IPS DF 4.7 (cell line): ENCODE measurements around the gene XXYLT1.
"Not testable (repeated sequence)": the region's sequence is repeated elsewhere in the genome, so short reads cannot be mapped to it uniquely, and the experiment has no call there.

Experiments used
- DNase-seq: peaks from one replicate; pipeline ENCODE4 v3.0.0-alpha.2; 2013; ENCODE audit warnings: low spot score; ENCODE audit errors: extremely low read depth

The XXYLT1 gene

GRCh38 chr3:195044411-195044810, 226.5 kb downstream of the XXYLT1 start:
- DNase-seq = no peak

- DNase-seq = no peak
These were observed 227.2 kb downstream of the XXYLT1 start for GRCh38 chr3:195043607-195044339.

- DNase-seq = no peak
These were observed 228.0 kb downstream of the XXYLT1 start for GRCh38 chr3:195042743-195043606.

- DNase-seq = no peak
These were observed 228.9 kb downstream of the XXYLT1 start for GRCh38 chr3:195041871-195042742.

DNA sequence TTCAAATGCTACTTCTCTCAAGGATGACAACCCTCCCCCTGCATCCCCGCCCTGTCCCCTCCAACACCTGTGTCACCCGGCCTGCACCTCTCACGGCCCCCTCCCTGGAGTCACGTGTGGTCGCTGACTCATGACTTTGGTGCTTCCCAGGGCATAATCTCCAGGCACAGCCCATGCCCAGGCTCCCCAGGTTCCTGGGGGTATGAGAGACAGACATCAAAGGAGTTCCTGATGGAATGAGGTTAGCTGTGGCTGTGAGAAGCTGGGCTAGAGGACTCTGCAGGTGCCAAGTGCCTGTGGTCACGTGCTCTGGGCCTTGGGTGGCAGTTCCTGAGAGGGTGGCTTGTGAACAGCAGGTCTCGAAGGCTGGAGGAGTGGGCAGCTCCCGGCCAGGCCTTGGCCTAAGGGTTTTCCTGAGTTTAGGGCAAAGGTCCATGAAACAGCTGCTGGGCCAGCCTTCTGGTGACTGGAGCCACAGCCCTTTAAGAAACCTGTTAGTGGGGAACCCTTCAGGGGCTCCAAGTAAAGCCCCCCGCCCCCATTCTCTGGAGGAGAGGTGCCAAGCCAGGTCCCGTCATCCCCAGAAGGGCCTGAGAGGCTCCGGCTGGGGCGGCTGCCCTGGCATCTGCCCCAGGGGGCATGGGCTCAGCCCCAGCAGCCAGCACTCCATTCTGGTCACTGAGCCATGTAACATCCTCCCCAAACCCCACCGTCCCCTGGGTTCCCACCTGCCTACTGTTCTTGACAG, 230.0 kb downstream of the XXYLT1 start:
- DNase-seq = no peak

DNA sequence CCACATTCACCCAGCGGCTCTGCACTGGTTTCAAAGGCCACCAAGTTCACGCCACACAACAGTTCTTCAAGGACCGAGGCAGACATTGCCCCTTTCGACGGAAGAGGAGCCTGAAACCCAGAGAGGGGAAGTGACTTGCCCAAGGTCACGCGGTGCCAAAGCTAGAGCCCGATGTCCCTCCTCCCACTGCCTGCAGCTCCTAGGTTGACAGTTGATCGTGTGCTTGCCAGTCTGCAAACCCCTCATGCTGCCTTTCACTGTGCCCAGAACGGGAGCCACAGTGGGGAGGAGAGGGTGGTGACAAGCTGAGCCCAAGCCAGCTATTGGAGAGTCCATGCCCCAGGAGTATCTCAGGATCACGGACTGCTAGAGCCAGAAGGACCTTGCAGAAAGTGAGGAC, 230.9 kb downstream of the XXYLT1 start:
- no peak for DNase-seq

DNA sequence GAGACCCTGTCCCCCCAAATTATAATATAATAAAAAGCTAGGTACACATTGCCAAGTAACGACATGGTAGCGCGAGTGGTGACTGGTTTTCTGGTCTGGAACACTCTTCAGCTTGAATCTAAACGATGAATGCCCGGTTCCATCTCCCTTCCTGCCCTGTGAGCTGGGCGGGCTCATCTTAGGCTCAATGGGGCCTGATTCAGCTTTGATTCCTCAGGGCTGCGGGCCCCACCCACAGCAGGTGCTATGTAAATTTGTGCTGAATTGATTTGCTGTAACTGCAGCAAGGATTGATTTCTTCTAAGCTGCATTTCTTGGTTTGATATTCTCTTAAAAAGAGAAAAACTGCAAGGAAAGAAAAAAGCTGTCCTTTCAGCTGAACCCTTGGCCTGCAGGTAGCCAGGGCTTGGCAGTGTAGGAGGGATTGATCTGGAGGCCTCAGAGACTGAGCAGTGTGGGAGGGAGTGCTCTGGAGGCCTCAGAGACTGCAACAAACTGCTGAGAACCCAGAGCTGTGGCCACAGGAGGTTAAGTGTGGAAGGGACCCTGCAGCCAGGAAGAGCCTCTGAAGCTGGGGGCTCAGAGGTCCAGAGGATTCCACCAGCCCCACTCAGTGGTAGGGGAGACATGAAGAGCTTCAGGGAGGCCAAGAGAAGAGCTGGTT, 231.6 kb downstream of the XXYLT1 start:
- DNase-seq = no peak

- no peak for DNase-seq
These were observed 232.8 kb downstream of the XXYLT1 start for GRCh38 chr3:195038161-195038560.

- not testable (repeated sequence) for DNase-seq
These were observed 233.4 kb downstream of the XXYLT1 start for GRCh38 chr3:195037586-195037985.

GRCh38 chr3:195036974-195037373, 234.0 kb downstream of the XXYLT1 start:
- DNase-seq = no peak

DNA sequence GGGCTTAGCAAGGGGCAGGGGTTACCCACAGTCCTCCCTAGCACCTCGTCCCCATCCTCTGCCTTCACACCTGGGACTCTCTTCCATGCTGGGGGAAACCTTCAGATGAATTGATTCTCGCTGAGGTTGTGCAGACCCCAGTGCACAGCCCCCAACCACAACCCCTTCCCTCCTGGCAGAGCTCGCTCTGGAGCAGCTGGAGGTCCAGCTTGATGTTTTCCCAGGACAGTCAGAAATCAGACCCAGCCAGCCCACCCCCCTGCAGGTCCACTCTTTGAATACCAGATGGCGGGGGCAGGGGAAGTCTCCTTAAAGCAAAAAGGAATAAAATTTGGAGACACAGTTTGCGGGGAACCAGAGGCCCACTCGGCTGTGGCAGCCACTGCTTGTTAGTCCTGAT, 234.4 kb downstream of the XXYLT1 start:
- no peak for DNase-seq

GRCh38 chr3:195036203-195036505, 234.8 kb downstream of the XXYLT1 start:
- DNase-seq = no peak

DNA sequence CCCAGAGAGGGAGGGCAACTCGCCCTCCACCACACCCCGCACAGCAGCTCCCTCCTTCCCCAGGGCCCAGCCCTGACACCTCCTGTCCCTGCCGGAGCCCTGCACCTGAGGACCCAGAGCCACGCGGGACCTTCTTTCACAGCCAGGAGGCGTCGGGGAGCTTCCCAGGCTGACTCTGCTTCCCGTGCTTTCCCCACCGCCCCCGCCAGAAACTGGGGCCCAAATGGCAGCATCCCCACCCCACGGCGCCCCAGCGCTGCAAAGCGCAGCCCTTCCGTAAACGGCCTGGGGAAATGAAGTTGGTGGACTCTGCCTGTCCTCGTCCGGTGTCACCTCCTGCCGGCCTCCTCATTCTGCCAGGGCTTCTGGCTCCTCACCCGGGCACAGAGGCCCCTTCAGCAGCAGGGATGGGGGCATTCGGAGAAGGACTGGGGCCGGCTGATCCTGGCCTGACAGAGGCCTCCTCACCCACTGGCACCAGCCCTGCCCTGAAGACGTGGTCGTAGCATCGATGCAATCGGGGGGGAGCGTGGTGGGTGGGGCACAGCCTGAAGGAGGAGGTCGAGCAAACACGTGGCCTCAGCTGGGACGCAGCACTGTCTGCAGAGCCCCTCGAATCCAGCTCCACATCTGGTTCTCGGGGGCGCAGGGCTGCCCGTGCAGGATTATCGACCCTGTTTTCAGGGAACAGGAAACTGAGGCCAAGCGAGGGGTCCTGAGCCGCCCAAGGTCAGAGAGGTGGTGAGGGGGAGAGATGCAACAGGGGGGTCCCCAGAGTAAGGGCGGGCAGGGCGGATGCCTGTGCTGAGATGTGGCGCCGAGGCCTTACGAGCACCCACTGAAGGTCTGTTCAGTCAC, 235.4 kb downstream of the XXYLT1 start:
- DNase-seq = no peak

GRCh38 chr3:195034541-195034940, 236.4 kb downstream of the XXYLT1 start:
- DNase-seq = no peak

DNA sequence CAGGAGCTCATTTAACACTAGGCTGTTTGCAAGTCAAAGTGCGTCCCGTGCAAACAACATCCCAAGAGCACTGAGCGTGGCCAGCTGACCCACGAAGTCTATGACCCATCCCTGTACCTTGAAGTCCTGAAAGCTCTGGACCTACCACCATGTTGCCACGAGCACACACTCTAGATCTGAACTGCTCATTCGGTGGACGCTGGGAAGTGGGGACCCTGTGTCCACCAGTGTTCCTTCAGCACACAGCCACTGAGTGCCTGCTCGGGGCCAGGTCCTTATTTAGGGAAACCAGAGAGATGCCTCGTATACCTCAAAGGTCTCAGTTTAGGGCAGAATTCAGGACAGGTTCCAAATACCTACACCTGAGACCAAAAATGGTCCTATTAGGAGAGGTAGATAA, 236.9 kb downstream of the XXYLT1 start:
- no peak for DNase-seq

DNA sequence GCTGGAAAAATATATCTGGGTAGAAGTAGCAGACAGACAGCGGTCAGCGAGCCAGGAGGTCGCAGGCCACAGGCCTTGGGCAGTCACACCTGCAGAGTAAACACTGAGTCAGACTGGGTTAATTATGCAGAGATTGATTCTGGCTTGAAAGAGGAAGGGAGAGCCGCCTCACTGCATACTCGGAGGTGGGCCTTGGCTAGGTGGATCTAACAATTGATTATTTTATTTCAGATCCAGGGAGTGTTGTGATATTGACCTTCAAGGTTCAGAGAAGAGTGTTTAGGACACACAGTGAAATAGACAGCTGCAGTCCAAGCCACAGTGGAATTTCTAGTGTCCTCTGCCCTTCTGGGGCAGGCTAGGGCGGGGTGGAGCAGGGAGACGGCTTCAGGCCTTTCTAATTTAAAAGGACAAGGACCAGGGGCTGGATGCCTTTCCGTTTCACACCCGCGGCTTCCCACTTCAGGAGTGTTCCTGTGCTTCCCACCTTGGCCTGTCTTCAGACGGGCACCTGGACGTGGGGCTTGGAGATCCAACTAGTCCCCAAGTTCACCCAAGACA, 237.3 kb downstream of the XXYLT1 start:
- DNase-seq = no peak

- no peak for DNase-seq
These were observed 238.0 kb downstream of the XXYLT1 start for GRCh38 chr3:195032955-195033354.

DNA sequence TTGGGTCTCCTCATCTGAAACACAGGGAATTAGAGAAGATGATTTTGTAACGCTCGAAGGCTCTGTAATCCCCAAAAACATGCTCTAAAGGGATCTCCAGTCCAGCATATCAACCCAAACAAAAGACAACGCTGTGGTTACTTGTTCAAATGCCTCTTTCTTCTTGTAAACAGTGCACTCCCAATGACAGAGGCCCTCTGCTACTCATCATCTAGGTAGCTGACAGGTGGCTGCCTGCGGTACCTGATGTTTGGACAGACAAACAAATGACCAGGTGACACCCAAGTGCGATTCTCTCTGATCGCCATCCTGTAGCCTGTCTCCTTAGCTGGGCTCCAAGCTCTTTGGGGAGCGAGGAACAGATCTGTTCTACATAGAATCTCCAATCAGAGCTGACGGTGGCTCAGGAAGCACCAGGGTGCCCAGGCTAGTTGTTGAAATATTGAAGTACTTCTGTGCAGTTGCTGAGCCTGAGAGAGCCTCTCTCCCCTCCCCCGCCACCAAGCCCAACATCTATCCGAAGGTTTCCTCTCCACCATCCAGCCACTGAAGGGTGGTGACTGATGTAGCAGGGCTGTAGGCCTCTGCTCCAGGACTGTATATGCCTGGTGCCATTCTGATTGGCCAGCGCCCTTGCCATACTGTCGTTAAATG, 238.7 kb downstream of the XXYLT1 start:
- DNase-seq = no peak

DNA sequence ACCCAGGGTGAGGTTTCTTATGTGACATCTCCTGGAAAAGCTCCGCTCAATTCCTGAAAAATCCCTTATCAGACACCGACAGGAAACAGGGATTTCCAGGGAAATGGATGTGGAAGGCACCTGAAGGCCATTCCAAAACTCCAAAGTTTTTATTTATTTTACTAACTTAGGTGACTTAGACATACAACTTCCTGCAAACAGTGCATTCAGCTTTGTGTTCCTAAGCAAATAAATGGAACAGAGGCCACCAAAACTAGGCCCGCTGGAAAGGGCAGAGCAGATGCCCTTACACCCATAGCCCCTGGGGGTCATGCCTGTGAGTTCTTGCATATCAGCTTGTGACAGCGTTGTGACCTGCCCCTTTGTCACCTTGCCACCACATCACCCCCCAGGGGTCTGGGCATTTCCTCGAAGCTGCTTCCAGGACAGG, 239.4 kb downstream of the XXYLT1 start:
- no peak for DNase-seq
